HG03060 (cell line): ENCODE measurements around the gene PPP1R17.

Source experiments
- ATAC-seq: cut with Tn5 transposase; IDR thresholded peaks from one replicate; pipeline ENCODE4 v1.9.1; 2021; ENCODE audit warnings: low read depth, moderate number of reproducible peaks; ENCODE audit not compliant: unreplicated experiment

PPP1R17 gene

DNA sequence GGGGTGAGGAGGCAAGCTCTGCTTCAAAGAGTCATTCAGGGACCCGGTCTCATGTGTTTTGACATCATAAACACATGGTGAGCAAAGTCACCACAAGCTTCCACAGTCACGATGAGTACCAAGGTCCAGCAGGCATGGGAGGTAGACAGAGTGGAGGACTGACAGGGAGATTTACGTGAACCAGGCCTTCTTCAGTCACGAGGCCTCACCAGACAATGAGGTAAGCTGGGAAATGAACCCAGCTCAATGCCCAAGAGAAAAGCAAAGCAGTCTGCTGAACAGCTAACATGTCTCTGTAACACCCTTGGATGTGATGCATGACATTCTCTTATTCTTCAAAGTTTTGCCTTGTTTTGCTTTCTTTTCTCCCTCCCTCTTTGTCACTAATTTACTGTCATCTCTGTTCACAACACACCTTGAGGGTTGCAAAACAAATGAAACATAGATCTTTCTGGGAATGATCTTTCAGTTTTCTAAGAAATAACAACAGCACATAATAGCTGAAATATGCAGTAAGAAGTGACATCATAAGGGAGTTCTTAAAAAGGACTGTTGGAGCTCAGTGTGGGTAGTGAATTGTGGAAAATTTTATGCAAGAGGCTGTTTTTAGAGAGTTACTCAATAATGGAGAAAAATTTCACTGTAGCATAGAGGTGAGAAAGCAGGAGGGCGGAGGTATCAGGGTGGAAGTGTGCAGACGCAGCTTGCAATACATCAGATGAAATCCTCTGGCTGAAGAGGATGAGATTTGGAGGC lies 9.0 kb downstream of the PPP1R17 start:
- ATAC-seq = no peak

DNA sequence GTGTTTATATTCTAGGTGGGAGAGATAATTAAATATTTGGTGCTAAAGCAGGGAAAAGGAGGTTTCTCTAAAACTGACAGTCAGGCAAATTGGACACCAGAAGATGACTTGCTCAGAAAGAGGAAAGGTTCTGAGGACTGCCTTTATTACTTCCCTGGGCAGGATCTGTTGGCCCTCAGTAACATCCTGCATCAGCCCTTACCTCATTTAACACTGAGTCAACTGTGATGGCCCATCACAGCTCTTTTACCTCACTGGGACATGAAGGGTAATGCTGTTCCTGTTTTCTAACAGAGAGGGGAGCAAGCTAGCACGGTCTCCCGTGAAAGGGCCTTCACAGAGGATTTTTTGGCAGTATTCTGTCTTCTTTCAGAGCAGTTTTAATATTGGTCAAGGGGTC lies 12.0 kb downstream of the PPP1R17 start:
- no peak for ATAC-seq

DNA sequence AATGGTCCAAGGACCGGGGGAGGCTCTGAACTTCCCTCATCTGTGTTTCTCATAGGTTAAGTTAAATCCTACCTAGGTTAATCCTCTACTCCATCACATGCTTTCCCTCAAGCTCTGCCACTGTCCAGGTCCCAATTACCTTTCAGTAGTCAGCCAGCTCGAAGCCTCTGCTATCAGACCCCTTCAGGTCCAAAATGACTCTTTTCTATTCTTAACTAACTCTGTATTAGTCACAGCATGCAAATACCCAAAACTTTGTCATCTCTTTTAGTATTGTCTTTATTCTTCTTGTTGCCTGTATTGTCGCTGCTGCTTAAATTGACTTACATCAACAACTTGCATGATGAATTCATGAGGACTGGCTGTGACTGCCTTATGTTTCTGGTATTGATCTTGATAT lies 15.3 kb downstream of the PPP1R17 start:
- no peak for ATAC-seq

DNA sequence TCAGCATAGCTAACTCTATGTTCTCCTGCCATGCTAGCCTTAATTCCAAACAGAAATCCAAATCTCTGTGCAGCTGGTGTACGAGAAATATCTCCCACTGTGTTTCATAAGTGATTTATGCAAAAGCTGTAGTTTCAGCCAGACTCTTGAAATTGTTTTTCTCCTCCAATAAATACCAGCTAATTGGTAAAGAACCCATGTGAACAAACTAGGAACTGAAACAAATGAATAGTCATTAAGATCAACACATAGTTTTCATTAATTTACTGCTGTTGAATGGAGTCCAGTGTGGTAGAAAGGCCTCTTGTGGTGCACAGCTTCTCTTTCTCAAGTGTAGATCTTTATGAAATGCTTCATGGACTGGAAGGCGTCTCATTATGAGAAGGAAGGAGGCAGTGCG lies 18.4 kb downstream of the PPP1R17 start:
- ATAC-seq = no peak

DNA sequence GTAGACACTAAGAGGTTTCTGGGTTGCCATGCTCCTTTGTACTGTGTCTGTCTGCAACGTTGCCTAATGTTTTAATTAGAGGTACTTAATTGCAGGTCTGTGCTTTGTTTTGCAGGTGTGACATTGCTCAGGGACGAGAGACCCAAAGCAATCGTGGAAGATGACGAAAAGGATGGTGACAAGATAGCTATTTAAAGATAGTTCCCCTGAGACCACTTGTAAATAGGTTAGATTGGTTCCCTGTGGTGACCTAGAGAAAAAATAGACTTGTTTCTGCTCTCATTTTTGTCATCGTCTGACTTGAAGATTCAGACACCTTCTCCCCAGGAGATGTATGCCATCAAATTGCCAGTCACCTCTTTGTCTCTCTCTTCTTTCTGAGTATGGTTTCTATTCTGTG lies 20.1 kb downstream of the PPP1R17 start:
- no peak for ATAC-seq

DNA sequence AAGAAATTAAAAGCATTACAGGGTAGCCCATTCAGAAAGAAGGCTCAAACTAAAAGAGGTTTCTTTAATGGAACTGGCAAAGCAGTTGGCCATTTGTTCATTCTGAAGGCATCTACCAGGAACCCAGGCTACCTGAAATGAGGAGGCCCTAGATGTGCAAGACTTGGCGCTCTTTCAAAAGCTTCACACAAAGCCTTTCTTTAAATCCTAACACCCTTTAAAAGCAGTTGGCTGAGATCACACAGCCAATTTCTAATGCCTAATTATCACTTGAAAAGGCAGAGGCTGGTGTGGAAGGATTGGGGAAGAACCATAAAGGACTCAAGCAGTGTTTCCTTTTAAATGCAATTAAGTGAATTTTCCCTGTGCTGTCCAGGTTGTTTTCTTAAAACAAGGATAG lies 23.2 kb downstream of the PPP1R17 start:
- no peak for ATAC-seq

DNA sequence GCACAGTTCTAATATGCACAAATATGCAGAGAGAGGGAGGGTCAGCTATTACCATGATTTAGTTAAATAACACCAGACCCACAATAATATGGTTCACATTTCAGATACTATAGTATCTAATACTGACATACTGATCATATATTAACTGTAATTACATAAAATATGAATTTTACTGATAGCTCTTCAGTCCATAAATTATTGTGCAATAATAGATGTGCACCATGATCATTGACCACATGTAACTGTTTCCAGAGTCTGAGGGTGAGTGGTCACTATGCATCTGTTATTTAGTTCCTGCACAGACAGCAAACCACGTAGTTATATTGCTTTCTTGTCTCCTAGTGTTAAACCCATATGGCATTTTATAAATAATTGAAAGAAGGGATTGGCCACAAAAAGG lies 29.3 kb downstream of the PPP1R17 start:
- no peak for ATAC-seq

DNA sequence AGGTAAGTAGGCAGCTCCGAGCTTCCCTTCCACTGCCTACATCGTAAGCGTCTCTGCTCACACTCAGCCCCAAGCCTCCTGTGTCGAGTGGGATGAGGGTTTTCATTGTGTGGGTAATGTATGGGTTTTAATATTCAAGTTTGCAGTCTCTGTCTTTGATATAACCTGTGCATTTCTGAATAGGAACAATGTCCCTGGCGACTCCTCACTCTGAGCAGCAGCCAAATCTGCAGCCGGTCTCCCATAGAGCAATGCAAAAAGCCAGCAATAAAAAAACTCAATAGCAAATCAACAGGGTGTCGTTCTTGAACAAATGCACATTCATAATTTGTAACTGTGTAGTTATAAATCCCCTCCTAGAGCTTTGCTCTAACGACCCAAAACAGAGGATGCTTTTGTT lies 33.4 kb downstream of the PPP1R17 start:
- ATAC-seq = no peak

DNA sequence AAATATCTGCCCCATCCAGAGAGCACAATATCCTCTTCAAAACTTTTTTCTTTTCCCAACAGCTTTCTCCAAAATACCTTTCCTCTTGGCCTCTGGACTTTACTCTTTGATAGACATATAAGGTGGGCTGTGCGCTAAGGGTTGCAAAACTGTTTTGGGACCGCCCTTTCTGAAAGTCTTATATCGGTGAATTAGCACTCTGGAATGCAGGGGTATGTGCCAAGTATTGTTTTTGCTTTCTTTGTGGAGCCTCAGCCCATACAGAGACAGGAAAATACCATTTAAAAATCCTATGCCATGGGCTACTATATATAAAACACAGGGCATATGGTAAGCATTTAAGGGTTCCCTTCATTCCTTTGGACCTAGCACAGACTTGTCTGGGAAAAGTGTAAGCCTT lies 37.7 kb downstream of the PPP1R17 start:
- no peak for ATAC-seq

DNA sequence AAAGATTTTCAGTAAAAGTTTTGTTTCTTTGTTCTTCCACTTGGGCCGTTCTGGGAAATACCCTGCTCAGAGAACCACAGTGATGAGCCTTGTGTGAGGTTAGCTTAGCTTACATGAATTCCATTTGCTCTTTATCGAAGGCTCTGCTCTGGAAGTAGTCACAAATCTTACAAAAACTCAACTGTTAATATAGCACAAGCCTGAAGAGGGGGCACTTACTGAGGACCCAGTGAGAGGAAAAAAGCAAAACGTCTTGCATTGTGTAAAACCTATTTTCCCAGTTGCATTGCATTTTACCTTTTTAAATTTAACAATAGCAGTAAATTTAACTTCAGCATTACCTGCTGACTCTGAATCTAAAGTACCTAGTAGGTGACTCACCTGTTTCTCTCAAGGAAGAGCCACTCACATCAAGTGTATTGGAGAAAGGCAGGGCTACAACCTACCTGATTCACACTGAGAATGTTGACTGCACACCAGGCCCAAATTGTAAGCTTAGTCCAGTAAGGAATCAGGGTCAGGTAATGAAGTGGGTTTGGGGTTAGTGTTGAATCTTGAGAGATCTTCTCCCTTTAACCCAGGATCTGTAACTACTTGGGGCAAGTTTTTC lies 42.3 kb downstream of the PPP1R17 start:
- ATAC-seq = no peak

DNA sequence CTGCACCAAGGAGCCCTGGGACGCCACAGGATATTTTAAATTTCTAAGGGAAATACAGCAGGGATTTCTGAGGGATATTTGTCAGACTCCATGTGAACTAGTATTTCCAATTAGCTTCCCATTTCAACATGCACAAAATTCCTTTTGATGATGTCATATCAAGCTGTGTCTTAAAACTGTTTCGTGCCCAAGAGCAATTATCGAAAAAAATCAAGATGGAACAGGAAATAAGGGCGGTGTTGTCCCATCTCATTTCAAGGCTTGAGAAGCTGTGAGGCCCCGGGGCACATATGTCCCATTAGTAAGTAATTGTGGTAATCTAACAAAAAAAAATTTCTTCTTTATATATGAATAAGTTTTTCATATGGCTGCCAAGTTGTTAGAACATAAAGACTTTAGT lies 47.4 kb downstream of the PPP1R17 start:
- no peak for ATAC-seq

DNA sequence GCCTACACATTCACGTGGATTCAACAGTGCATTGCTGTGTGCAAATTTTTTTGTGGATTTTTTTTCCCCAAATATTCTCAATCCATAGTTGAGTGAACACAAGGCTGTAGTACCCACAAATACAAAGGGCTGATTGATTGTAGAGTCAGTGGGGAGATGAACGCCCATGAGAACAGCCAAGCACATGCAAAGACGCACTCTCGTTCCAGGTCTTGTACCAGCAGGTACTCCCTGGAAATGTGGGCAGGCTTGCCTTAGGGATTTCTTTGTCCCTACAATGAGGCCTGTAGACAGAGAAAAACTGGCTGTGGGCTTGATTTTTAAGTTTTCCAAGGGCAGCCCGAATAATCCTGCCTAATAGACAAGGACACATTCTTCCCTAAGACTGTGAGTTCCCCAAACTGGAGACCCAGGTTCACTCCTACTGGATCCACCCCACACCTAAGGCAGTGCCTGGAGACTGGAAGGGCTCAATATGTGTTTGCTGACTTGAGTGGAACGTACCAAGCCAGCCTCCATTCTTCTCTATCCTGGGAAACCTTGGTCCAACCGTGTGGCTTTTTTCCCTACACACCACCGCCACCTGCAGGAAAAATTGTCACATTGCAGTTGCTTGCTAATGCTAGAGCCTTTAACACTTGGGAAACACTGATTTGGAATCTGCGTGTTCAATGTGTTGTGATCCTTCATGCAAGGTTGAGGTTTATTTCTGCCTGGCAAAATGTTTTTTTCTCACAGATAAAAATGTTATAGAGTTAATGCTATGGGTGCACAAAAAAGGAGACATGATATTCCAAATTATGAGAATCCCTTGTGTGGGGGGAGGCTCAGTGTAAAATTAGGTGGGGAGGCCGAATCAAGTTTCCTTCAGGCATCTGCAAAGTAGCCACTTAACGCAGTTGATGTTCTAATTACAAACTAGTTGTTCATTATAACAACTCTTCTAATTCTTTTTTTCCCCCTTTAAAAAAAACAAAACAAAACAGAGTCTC lies 49.3 kb downstream of the PPP1R17 start:
- no peak for ATAC-seq

DNA sequence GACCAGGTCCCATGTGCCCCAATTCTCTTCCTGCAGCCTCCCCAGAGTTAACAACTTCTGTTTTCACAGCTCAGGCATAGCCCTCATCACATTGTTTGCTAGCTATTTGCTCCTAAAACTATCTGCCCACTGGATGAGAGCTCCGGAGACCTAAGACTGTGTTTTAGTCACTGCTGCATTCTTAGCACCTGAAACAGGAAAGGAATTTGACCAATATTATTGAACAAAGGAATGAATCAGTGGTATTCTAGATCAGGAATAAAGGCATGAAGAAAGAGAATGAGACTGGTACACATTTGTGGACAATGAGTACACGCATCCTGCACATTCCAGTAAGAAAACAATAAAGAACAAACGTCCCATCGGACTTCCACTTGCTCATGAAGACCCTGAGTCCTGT lies 54.8 kb downstream of the PPP1R17 start:
- no peak for ATAC-seq

DNA sequence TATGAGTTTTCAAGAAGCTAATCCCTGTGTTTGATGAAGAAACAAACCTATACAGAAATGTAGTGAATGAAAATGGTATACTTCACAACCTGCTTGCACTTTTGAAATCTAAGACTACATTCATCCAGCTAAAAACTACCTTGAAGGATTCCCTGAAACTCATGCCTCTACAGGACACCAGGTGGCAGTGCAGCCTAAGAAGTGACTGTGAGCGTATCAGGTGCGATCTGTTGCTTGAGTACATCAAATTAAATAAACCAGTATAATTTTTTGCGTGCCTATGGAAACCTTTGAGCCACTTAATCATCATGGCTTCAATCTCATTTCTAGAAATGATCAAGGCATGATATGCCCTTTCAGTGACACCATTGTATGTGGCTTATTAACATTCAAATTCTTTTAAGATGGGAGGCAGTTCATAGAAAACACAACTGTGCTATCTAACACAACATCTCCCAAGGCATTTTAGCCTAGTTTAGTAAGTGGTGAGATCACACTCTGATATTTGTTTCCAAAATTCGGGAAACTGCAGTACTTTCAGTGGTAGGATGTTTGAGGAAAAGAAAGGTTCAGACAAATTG lies 57.4 kb downstream of the PPP1R17 start:
- ATAC-seq = no peak

DNA sequence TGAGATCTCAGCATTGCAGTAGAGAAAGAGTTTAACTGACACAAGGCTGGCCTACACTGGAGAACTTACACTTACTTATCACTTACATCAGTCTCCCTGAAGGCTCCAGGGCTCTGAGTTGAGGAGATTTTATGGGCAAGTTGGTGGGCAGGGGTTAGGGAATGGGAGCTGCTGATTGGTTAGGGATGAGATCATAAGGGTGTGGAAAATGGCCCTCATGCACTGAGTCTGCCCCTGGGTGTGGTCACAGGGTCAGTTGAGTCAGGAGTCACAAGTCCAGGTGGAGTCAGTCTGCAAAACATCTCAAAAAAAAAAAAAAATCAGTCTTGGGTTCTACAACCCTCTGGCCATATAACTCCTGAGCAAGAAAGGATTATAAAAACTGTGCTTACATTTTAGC lies 60.5 kb downstream of the PPP1R17 start:
- ATAC-seq = no peak

DNA sequence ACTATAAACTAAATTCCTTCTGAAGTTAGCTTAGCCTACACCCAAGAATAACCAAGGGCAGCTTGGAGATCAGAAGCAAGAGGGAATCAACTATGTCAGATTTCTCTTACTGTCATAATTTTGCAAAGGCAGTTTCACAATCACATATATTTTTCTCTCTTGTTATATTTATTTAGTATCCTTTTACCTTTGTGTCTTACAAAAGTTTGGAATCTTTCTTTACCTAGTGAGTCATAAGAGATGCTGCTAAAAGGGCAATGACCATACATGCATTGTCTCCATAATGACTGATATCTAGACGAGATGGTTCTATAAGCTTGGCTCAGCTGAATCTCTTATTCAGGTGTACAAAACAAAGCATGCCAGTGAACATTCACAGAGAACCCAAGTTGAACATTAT lies 61.1 kb downstream of the PPP1R17 start:
- ATAC-seq = no peak

DNA sequence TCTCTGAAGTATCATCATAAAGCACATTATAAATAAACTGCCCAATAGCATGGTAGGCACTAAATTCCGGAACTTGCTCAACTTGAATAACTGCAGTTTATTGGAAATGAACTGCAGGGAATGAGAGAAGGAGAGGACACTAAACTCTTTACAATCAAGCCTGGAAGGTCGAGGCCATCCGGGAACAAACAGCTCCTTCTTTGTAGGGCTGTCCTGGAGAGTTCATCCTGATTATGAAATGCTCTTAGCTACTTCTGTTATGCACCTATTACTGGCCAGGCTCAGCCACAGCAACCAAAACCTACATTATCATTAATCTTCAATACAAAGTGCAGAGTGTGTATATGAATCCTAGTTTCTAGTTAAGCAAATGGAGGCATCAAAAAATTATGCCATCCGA lies 64.7 kb downstream of the PPP1R17 start:
- ATAC-seq = no peak
